Measurements from ENCODE around the gene KCND3. TPM values are rescaled to one million over a fixed set of nuclear protein-coding genes. Genes with fewer than 3 reads are reported as not detected.

Gene KCND3
- polyA plus RNA-seq, 4 donors = 1.3 to 1.6 (median 1.4) TPM

- no peak for DNase-seq (ENCODE audit: low read depth in 4 of 4, low spot score in 2 of 4)
These were observed 102.7 kb downstream of the KCND3 start for GRCh38 chr1:111886741-111887140.

DNA sequence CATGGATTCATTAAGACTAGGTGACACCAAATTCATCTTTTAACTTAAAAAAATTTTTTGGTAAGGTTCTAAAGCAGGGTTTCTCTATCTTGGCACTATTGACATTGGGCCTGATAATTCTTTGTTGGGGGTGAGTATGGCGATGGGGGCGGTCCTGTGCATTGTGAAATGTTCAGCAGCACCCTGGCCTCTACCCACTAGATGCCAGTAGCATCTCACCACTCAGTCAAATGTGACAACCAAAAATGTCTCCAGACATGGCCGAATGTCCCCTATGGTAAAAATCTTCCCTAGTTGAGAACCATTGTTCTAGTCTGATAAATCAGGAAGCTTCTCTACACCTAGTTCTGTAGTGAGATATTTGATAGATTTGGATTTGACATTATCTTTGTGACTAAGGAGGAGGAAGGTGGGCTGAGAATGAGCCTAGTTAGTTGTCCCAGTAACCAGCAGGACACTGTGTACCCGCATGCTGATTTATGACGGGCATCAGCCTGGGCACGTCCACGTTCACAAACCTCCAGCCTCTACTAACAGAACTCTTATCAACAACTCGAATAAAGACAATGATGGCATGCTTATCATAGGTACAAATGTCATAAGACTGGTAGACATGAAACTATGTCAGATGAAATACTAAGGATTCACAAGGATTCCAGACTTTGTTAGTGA lies 104.6 kb downstream of the KCND3 start:
- DNase-seq (ENCODE audit: low read depth in 4 of 4, low spot score in 2 of 4) = no peak

DNA sequence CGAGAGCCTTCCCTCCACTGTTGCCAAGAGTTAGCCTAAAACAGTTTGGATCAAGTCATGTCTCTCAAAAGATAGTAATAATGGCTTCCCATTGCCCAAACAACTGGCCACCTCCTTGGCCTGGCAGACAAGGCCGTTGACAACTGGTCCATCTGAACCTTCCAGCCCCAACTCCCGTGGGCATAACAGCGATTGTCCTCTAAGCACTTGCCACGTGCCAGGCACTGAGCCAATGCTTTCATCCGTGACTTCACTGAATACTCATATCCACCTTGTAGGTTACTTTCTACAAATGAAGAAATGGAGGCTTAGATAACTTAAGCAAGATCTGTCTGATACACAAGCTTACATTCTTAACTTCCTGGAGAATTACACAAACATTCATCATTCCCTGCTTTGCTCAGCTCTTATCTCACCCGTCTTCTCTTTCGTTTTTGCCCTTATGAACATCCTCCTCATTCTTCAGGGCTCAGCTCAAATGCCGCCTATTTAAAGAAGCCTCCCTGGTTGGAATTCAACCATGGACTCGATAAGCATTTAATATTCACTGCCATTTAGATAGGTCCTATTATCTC lies 106.4 kb downstream of the KCND3 start:
- DNase-seq (ENCODE audit: low read depth in 4 of 4, low spot score in 2 of 4) = no peak

DNA sequence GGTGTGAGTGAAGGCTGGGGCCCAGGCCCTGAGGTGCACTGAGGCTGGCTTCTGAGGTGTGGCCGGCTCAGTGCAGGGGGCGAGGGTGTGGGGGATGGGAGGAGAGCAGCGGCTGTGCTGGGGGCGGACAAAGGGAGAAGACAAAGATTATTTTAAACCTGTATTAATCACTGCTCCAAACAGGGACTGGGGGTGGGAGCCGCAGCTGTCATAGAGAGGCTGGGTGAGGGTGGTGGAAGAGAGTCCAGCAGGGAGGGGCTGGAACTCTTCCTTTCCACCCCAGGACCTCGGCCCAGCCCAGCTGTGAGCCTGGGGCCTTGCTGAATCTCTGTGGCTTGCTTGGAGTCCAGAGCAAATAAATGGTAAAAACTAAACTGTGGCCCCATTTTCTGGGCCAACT lies 106.9 kb downstream of the KCND3 start:
- DNase-seq (ENCODE audit: low read depth in 4 of 4, low spot score in 2 of 4) = no peak

DNA sequence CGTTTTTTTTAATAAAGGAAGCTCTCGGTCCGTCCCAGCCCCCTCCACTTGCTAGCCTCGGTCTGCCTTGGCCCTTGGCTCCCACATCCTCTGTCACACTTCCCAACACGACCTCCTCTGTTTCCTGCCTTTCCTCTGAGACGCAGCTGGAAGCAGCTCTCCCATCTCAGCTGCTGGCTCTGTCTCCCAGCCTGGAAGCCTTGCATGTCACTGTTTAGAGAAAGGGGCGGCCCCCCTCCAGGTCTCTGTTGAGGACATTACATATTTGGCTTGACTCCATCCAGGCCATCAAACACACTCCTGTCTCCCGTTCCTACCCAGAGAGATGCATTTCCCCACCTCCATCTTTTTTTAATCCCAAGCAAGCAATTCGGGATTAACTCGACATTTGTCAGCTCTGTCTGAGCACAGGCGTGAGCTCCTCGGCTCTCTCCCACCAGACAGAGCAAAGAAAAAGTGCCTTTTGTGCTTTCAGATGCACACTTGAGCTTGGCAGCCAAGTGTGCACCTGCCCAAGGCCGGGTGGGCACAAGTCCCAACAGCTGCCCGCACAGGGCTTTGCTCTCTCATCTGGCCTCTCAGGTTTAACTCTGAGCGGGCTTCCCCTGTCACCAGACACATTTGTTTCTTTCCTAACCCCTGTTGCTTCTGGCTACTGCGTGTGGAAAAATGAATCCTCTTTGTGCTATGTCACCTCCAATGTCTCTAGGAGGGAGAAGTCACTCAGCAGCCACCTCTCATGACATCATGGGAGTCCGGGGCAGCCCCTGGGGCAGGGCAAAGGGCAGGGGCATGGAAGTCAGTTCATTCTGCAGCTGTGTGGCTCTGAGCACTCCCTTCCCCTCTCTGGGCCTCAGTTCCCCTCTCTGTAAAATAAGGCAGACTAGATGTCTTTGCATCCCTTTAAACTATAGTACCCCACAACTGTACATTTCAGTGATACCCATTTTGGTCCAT lies 108.3 kb downstream of the KCND3 start:
- peak in 1 of 4 donors; percentile 16 for DNase-seq (ENCODE audit: low read depth in 4 of 4, low spot score in 2 of 4)

GRCh38 chr1:111879081-111879480 lies 110.4 kb downstream of the KCND3 start:
- DNase-seq (ENCODE audit: low read depth in 4 of 4, low spot score in 2 of 4) = no peak

GRCh38 chr1:111878649-111879048 lies 110.8 kb downstream of the KCND3 start:
- no peak for DNase-seq (ENCODE audit: low read depth in 4 of 4, low spot score in 2 of 4)

- DNase-seq (ENCODE audit: low read depth in 4 of 4, low spot score in 2 of 4) = no peak
These were observed 111.4 kb downstream of the KCND3 start for GRCh38 chr1:111878091-111878490.

DNA sequence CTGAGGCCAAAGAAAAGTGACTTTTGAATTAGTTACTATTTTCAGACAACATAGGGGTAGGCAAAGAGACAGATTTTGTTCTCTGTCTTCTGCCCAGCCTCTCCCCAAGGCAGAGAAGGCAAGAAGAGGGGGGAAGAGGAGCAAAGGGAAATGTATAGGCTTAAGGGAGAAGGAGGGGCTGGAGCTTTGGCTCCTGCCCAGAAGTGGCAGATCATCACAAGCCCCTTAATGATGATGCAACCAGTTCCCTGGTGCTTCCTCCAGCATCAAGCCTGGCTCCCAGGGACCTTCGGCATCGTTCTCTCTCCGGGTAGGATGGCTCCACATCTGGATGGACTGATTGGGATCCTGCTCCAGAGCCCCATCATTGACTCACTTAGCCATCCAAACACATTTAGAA lies 112.8 kb downstream of the KCND3 start:
- DNase-seq (ENCODE audit: low read depth in 4 of 4, low spot score in 2 of 4) = no peak

- no peak for DNase-seq (ENCODE audit: low read depth in 4 of 4, low spot score in 2 of 4)
These were observed 113.8 kb downstream of the KCND3 start for GRCh38 chr1:111875640-111876039.

DNA sequence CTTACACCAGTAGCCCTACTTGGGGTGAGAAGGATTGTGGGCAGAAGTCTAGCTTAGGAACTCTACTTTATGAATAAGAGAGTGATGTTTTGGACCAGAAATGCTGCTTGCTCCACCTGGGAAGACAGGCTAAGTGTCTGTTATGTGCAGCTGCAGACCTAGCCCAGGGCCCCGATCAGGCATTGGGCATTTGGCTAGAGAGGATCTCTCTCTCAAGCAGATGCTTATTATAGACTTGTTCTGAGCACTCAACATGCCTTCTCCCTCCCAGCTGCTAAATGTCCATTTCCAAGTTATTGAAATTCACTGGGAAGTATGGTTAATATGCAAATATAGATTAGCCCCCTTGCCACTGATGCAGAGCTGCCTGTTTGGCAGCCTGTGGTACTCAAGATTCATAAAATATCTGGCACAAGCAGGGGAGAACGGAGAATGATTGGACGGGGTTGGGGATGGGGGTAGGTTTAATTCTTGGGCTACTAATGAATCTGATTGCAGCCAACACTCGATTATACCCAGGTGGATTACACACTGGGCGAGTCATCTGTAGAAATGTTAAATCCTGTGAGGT lies 115.9 kb downstream of the KCND3 start:
- no peak for DNase-seq (ENCODE audit: low read depth in 4 of 4, low spot score in 2 of 4)

- DNase-seq (ENCODE audit: low read depth in 4 of 4, low spot score in 2 of 4) = no peak
These were observed 119.3 kb downstream of the KCND3 start for GRCh38 chr1:111870181-111870580.

- DNase-seq (ENCODE audit: low read depth in 4 of 4, low spot score in 2 of 4) = no peak
These were observed 121.5 kb downstream of the KCND3 start for GRCh38 chr1:111867868-111868440.

GRCh38 chr1:111864862-111865261 lies 124.6 kb downstream of the KCND3 start:
- DNase-seq (ENCODE audit: low read depth in 4 of 4, low spot score in 2 of 4) = peak in 1 of 4 donors; percentile 7

DNA sequence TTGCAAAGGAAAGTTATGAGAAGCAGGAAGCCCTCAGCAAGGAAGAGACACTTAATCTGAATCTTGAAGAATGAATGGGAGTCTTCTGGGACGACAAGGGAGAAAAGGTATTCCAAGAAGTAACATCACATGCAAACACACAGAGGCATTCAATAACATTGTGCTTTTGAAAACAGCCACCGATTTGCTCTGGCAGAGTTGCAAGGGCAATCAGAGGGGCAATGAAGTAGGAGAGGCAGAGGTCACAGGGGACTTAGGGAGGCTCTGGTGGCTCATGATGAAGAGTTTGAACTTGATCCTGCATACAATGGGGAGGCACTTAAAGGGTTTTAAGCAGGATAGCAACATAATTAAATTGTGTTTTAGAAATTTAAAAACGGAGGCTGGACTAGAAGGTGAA lies 126.1 kb downstream of the KCND3 start:
- no peak for DNase-seq (ENCODE audit: low read depth in 4 of 4, low spot score in 2 of 4)

GRCh38 chr1:111862599-111862998 lies 126.9 kb downstream of the KCND3 start:
- no peak for DNase-seq (ENCODE audit: low read depth in 4 of 4, low spot score in 2 of 4)

- no peak for DNase-seq (ENCODE audit: low read depth in 4 of 4, low spot score in 2 of 4)
These were observed 127.9 kb downstream of the KCND3 start for GRCh38 chr1:111861523-111861922.

GRCh38 chr1:111857194-111857651 lies 132.2 kb downstream of the KCND3 start:
- DNase-seq (ENCODE audit: low read depth in 4 of 4, low spot score in 2 of 4) = no peak

GRCh38 chr1:111856411-111857185 lies 132.9 kb downstream of the KCND3 start:
- DNase-seq (ENCODE audit: low read depth in 4 of 4, low spot score in 2 of 4) = no peak

- DNase-seq (ENCODE audit: low read depth in 4 of 4, low spot score in 2 of 4) = no peak
These were observed 134.2 kb downstream of the KCND3 start for GRCh38 chr1:111855260-111855659.
